NK-92 treated with Interleukin-12 subunit alpha and Interleukin-12 subunit beta, amount 100 ng/mL, for 24 hours (cell line): ENCODE data around the gene CETP.

Experiments
- DNase-seq: peaks from one replicate; lab custom pipeline; 2025; lab: John Stamatoyannopoulos, UW

The CETP gene

GRCh38 chr16:57023541-57024249 lies 61.9 kb downstream of the CETP start:
- no peak for DNase-seq

- no peak for DNase-seq
Observed at GRCh38 chr16:57024894-57025680, 63.3 kb downstream of the CETP start.

GRCh38 chr16:57025941-57026777 lies 64.4 kb downstream of the CETP start:
- no peak for DNase-seq

GRCh38 chr16:57026778-57027062 lies 65.0 kb downstream of the CETP start:
- no peak for DNase-seq

- no peak for DNase-seq
Observed at GRCh38 chr16:57027067-57027466, 65.3 kb downstream of the CETP start.

GRCh38 chr16:57028086-57028485 lies 66.3 kb downstream of the CETP start:
- DNase-seq = no peak

GRCh38 chr16:57029161-57030160 lies 67.7 kb downstream of the CETP start:
- DNase-seq = no peak

- no peak for DNase-seq
Observed at GRCh38 chr16:57030346-57030902, 68.7 kb downstream of the CETP start.

- DNase-seq = no peak
Observed at GRCh38 chr16:57031156-57031555, 69.4 kb downstream of the CETP start.

- no peak for DNase-seq
Observed at GRCh38 chr16:57032346-57032745, 70.6 kb downstream of the CETP start.

GRCh38 chr16:57032931-57033330 lies 71.2 kb downstream of the CETP start:
- DNase-seq = no peak
